Activated CD4-positive, alpha-beta T cell treated with anti-CD3 and anti-CD28 coated beads for 48 hours (primary cell): ENCODE results near the gene TPD52L2.
"Not testable (repeated sequence)": the region's sequence is repeated elsewhere in the genome, so short reads cannot be mapped to it uniquely, and the experiment has no call there.

Source experiments
- DNase-seq: peaks from one replicate; pipeline ENCODE4 v3.0.0-alpha.2; 2020

The TPD52L2 gene

DNA sequence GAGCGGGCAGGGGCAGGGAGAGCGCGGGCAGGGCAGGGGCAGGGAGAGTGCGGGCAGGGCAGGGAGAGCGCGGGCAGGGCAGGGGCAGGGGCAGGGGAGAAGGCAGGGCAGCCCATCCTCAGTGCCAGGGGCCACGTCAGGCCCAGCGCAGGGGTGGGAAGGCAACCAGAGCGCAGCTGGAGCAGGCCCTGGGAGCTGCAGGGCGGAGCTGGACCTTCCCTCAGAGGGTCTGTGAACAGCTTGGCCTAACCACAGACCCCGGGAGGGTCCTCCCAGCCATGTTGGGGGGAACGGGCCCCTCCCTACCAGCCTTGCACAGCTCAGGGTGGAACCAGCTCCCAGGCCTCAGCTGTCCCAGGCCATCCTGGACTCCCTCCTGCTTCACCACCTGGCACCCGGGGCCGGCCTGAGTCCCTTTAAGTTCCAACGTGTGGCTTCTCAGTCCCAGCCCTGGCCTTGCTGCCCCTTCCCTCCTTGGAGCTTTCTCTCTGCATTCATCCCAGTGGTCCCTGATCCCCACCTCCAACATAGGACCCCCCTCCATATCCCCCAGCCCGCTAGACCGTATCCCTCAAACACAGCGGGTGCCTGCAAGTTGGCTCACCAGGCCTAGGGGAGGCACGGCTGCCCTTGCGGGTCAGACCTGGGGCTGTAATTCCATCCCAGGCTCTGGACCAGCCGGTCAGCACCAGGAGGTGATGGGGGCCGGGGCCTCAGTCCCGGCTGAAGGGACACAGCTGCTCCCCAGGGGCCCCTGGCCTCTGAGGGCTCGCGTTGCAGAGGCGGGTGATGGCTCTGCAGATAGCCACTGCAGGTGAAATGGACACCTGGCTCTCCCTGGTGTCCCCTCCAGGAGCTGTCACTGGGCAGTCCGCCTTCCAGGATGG lies 28.4 kb upstream of the TPD52L2 start:
- no peak for DNase-seq

DNA sequence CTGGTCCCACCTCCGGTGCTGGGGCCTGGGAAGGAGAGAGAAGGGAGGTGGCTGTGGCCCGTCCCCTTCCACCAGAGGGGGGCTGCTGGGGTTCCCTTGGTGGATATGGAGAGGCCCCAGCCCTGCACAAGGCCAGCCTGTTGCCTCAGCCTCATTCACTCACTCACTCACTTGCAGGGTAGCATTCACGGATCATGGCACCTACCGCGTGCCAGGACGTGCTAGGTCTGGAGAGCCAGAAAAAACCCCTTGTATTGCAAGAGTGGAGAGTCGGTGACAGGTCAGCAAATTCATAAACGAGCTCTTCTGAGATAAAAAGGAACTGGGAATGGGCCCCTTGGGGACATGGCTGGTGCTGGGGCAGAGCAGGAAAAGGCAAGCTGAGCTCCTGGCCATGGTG lies 27.6 kb upstream of the TPD52L2 start:
- no peak for DNase-seq

DNA sequence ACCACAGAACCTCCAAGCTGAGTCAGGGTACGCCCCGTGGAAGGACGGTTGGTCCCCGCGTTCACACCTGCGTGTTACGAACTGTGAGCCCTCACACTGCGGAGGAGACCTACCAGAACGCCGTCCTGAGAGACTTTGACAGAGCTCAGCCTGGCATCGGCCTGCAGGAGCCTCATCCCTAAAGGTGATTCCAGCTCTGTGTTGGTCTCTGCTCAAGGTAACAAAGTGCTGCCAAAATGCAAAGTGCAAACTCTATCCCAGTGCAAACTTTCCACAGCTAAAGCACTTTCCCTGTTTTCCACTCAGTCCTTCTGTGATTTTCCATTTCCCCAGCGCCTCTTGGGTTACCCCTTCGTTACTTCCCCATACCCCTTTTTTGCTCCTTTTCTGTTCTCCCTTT lies 25.4 kb upstream of the TPD52L2 start:
- DNase-seq, result no peak

DNA sequence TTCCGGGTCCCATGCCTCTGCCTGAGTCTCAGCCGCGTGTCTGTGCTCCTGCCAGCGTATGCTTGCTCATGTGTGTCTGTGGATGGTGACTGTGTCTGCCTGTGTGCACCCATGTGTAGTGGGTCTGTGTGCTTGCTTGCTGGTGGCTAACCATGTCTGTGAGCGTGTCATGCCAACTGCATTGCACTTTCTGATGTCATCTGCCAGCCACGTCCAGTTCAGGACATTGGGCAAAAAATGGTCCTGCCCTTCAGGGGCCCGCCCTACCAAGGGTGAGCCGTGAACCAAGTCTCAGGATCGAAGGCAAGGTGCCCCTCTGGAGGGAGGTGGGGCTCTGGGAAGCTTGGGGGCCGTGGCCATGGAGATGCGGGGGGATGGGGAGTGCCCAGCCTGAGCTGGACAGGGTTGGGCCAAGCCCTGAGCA lies 24.7 kb upstream of the TPD52L2 start:
- DNase-seq, result no peak

DNA sequence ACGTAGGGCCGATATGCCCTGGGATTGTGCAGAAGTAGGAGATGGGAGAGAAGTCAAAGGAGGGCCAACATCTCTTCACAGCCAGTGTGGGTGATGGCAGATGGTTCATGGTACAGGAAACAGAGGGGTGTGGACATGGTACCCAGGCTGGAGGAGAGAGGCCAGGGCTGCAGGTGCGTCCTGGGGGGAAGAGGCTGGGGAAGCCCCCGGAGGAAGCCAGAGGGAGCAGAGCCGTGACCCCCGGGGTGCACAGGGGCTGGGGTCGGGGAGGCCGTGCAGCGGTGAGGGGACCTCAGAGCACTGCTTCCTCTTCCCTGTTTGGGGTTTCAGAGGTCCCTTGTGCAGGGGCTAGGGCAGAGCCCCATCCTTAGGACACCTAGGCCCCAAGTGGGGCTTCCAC lies 22.8 kb upstream of the TPD52L2 start:
- DNase-seq, result no peak

DNA sequence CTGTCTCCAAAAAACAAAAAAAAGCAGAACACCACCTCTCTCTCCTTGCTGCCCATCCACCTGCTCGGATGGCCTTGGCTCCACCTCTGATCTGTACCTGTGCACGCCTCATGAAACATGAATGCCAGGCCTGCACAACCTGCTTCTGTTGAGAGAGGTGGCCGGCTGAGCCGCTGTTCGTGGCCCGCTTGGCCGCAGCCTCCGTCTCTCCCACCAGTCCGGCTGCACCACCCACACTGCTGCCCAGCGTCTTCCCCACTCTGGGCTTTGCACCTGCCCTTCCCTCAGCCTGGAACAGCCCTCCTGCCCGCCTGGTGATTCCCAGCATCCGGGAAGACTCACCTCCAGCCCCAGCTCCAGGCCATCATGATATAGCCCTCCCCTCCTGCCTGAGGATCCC lies 21.8 kb upstream of the TPD52L2 start:
- DNase-seq, result no peak

DNA sequence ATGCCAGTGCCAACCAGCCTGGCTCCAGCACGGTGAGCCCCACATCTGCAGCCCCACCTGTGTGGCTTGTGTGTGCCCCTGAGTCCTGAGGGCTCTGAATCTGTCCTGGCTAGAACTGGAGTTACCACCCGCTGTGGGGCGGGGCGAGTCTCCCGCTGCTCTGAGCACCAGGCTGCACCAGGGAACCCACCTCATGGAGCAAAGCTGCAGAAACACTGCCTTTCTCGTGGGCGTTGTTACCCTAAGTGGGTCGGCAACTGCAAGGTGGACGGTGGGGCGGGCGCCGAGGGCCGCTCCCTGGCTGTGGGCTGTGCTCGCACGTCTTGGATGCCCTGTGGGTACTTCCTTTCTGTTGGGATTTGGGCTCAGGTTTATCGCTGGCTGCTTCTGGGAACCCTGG lies 21.3 kb upstream of the TPD52L2 start:
- DNase-seq, result no peak

DNA sequence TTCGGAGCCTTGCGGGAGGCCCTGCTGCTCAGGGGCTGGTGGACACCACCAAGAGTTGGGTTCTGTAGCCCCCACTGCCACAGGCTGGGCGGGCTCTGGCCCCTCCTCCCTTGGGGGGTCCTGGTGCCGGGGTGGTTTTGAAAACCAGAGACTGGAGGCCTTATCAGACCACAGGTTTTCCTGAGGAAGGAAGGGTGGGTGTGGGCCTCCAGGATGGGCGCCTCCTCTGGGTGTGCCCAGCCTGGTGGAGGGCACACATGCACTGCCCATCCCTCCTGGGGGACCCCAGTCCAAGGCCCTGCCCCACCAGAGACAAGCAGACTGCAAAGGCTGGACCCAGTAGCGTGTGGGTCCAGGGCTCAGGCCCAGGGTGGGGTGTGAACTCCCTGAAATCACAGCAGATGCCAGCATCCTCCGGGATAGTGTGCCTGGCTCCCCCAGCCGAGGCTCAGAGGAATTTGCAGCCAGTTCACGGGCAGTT lies 20.5 kb upstream of the TPD52L2 start:
- DNase-seq, result no peak

DNA sequence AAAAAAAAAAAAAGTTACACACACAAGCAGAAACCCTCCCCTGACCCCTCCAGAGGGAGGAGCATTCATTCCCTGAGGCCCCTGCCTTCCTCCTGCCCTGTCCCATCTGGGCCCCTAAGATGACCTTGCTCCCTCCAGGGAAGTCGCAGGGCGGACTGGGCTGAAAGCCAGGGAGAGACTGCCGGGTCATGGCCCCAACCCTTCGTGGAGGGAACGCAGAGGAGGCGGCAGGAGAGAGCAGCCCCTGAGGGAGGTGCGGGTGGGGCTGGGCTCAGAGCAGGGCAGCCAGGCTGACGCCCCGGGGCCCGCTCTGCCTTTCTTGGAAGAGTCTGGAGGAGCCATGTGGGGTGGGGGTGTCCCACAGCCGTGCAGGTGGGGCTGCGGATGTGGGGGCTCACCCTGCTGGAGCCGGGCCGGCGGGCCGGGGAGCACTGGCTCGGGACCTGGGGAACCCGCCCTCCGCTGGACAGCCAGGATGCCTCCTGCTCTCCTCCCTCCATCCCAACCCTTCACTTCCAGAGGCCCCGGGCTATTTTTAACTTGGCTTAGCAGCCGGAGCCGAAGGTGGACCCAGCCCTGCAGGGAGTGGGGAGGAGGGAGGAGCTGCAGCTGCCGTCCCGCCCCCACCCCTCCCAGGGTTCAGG lies 18.8 kb upstream of the TPD52L2 start:
- DNase-seq, result no peak

DNA sequence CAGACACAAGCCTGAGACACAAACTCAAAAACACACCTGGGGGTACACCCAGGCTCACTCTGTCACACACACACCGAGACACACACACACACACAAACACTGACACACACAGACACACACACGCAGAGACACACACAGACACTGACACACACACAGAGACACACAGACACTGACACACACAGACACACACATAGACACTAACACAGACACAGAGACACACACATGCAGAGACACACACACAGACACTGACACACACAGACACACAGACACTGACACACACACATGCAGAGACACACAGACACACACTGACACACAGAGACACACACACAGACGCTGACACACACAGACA lies 18.2 kb upstream of the TPD52L2 start:
- DNase-seq, result no peak

DNA sequence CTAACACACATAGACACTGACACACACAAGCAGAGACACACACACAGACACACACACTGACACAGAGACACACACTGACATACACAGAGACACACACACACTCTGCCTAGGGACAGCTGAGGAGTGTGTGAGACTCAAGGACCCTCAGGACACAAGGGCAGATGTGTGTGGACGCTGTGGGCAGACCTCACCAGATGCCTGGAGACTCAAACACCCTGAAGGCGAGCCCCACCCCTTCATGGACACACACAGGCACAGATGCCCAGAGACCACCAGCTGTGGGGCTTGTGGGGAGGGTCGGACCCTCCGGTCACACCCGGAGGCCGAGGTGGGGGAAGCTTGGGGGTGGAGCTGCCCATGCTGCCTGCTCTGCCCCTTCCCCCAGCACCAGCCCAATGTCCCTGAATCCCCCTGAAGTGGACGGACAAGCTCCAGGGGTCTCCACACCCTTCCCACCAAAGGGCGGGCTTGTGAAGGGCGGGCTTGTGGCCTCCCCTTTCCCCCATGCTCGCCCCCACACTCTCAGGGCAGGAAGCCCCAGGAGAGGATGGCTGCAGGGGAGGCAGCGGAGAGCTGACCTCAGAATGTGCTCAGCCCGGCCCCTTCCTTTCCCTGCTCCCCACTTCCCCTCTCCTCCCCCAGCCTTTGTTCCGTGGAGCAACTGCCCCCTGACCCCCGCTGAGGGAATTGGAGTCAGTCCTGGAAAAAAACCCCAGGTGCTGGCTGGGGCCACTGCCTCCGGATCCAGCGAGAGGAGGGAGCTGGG lies 17.6 kb upstream of the TPD52L2 start:
- DNase-seq, result no peak

DNA sequence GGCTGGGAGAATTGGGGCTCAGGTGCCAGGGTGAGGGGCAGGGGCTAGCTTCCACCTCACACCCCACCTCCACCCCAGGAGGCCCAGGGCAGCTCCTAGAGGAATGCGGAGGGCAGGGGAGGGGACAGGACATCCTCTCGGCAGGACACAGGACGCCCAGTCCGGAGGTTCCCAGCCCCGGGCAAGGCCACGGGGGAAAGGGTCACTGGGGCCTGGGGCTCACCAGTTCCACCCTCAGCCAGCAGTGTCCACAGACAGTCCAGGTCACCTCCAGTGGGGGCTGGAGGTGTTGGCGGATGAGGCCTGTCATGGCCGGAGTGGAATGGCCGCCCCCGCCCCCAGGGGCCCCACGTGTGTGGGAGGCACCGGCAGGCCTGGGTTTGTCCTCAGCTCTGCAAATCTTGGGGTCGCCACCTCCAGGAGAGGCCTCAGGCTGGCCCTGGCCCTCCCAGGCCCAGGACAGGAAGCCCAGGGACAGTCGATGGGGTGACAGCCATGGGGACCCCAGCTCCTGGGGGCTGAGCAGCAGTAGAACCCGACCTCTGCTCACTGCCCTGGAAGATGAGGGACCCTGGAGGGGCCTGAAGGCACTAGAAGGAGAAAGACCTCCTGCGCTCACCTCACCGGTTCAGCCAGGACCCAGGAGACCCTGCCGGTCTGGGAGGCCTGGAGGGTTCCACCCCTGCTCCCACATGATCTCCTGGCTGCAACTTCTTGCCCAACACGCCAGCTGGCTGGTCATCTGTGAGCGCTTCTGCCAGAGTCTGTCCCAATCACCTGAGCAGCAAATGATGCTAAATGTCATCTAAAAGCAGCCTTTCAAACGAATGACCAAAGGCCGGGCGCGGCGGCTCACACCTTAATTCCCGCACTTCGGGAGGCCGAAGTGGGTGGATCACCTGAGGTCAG lies 16.8 kb upstream of the TPD52L2 start:
- DNase-seq, result no peak

DNA sequence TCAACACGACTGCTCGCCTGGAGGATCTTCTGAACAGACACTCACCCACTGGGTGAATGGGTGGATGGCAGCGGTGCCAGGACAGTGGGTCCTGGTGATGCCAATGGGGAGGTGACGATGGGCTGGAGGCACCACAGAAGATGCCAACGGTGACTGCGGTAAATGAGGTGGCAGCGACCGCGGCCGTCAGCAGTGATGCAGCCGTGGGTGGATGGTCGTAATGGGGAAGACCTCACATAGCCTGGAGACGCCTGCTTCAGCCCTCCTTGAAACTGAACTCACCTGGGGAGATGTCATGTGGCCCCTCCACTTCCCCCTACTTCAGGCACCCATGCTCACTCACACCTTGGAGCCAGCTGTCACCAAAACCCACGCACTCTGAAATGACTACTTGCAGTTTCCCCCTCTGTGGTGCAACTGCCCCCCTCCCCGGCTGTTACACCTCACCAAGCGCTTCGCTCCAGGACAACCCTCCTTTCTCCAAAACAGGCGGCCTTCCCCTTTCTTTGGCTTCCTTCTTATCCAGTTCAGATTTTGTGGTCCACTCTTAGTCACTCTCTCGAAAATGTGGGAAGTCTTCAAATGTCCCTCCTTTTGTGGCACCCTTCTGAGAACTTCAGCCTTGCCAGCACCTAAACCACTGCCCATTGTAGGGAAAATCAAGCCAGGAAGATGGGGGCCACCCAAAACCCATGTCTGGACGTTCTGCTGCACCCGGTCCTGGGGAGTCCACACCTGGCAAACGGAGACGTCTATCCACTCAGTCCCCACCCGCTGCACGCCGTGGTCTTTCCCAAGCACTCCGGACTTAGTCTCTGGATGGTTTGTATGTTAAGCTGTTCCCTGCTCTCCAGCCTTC lies 14.2 kb upstream of the TPD52L2 start:
- DNase-seq, result peak; percentile 77

DNA sequence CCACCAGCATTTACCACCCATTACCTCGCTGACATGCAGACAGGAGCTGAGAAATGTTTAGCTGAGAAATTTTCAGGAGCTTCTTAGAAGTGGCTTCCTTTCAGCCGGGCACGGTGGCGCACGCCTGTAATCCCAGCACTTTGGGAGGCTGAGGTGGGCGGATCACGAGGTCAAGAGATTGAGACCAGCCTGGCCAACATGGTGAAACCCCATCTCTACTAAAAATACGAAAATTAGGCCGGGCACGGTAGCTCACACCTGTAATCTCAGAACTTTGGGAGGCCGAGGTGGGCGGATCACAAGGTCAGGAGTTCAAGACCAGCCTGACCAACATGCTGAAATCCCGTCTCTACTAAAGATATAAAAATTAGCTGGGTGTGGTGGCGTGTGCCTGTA lies 13.5 kb upstream of the TPD52L2 start:
- DNase-seq, result not testable (repeated sequence)

DNA sequence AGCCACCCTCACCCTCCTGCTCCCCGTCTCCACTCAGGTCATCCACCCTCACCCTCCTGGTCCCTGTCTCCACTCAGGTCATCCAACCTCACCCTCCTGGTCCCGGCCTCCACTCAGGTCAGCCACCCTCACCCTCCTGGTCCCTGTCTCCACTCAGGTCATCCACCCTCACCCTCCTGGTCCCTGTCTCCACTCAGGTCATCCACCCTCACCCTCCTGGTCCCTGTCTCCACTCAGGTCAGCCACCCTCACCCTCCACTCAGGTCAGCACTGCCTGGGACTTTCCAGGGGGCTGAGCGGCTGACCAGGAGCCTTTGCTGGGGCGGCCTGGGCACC lies 11.4 kb upstream of the TPD52L2 start:
- not testable (repeated sequence) for DNase-seq

DNA sequence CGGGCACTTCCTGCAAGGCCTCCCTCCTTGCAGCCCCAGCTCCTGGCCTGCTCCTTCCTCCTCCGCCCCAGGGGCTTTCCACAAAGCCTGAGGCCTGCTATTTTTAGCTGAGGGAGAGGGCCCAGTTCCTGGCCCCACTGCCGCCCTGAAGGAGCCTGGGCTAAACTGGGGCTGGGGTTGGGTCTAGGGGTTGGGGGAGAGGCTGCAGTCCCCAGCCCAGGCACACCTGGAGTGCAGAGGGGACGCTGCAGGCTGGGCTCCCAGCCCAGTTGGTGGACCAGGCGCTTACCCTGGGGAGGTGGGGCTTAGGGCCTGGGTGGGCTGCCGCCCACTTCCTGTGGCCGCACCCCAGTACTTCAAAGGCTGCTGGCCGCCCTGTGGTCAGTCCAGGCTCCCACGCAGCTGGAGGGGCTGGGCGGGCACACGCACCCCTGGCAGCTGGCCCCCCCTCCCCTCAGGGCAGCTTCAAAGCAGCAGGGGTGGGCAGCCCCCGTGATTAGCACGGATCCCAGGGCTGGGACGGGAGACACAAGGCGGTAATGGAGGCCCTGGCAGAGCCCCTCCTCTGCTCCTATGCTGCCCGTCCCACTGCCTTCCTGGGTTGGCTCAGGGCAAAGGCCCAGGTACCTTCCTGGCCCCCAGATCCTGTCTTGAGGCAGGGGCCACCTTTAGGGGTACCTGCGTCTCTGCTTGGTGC lies 10.9 kb upstream of the TPD52L2 start:
- no peak for DNase-seq

DNA sequence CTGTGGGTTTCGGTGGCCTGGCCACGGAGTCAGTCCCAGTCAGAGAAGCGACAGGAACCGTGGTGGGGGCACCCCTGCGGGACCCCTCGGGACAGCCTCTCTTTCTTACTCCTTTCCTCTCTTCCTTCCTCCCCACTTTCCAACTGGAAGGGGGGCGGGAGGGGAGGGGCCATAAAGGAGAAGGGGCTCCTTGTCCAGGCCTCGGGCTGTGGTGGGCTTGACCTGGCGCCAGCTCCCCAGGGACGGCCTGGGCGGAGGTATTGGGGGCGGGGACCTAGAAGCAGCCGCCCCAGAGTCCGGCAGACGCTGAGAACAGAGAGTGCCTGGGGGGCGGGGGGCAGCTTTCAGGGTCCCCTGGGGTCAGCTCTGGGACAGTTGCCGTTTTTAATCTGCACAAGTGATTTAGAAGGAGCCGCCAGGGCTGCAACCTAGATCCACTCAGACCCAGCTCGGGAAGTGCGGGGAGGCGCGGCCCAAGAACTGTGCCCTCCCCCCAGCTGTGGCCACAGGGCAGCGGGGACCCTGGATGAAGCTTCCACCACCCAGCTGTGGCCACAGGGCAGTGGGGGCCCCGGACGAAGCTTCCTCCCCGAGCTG lies 10.2 kb upstream of the TPD52L2 start:
- DNase-seq, result no peak

DNA sequence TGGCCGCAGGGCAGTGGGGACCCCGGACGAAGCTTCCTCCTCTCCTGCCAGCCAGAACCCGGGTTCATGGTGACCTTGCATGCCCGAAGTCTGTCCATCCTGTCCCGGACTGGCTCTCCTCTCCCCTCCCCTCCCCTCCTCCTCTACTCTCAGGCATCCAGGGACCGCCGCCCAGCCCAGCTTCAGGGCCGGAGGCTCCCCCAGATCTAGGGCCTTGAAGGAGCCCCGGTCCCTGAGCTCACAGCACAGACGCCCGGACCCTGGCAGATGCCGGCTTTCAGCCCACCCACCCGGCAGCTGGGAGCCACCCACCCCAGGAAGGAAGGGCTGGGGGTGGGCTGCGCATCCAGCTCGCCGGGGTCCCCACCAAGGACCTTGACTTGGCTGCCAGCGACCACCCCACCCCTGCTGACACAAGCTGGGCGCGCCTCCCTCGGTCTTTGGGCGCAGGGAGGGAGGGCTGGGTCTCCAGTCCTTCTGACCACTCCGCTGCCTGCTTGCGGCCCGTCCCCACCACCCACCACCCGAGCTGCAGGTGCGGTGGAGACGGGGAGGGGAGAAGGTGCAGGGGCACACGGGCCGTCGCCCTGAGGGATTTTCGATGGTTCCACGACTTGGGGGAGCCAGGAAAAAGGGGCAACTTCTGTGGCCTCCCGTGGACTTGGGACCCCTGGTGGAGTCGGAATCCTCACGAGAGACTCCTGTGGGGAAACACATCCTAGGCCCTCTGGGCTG lies 9.5 kb upstream of the TPD52L2 start:
- DNase-seq, result no peak

DNA sequence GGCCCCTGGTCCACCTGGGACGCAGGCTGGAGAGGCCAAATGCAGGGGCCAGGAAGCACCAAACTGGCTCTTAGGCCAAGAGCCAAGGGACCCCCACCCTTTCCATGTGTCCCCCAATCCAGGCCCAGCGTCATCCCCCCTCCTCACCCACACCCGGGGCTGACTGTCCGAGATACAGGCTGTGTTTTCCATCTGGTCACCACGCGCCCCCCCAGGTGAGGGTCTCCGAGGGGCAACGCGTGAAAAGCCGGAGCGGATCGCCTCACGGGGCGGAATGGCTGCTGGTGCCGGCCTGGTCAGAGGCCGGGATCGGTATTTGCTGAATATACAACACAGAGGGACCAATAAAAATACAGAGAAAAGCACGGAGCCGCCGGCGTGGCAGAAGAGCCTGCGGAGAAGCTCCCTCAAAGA lies 9.0 kb upstream of the TPD52L2 start:
- DNase-seq, result no peak
